ENCODE measurements around the gene OR7A5. TPM values are rescaled to one million over a fixed set of nuclear protein-coding genes. Genes with fewer than 3 reads are reported as not detected.
"Not testable (repeated sequence)": the region's sequence is repeated elsewhere in the genome, so short reads cannot be mapped to it uniquely, and the experiment has no call there.

OR7A5 gene
- total RNA-seq, 2 experiments from 2014 or later = not detected

- DNase-seq = no peak
- CTCF ChIA-PET = interaction anchor here (0.6 kb wide), 2 partner anchors 111 to 475 kb away, joined by 3 read pairs; no protein-coding TSS in a partner anchor
- H3K4me3 Mint-ChIP-seq = no peak overlapping the region
- peaks cover 15% of the 10 kb centered on the region for H3K4me1 Mint-ChIP-seq (ENCODE audit: low read depth)
- intact Hi-C loops (cut with micrococcal nuclease) = no loop called here
- peaks cover 19% of the 10 kb centered on the region for H3K27me3 Mint-ChIP-seq (ENCODE audit: low read depth)
- no peak overlapping the region for H3K27ac Mint-ChIP-seq
- H3K9me3 Mint-ChIP-seq = no peaks in the 10 kb centered on the region
- H3K36me3 Mint-ChIP-seq (ENCODE audit: low read depth) = no peaks in the 10 kb centered on the region
Observed at GRCh38 chr19:14782626-14783409, 52.2 kb downstream of the OR7A5 start.

- H3K4me3 Mint-ChIP-seq; intact Hi-C loops (cut with micrococcal nuclease); H3K9me3 Mint-ChIP-seq; H3K27ac Mint-ChIP-seq; H3K36me3 Mint-ChIP-seq (ENCODE audit: low read depth); DNase-seq: not testable (repeated sequence)
- CTCF ChIA-PET = interaction anchor here (0.6 kb wide), 1 partner anchor 474 kb away, joined by 3 read pairs; no protein-coding TSS in a partner anchor
- H3K27me3 Mint-ChIP-seq (ENCODE audit: low read depth) = peaks cover 22% of the 10 kb centered on the region
- H3K4me1 Mint-ChIP-seq (ENCODE audit: low read depth) = peaks cover 15% of the 10 kb centered on the region
Observed at GRCh38 chr19:14781713-14782536, 53.1 kb downstream of the OR7A5 start.

GRCh38 chr19:14780622-14781225, 54.3 kb downstream of the OR7A5 start:
- H3K4me3 Mint-ChIP-seq; H3K36me3 Mint-ChIP-seq (ENCODE audit: low read depth); DNase-seq; H3K27ac Mint-ChIP-seq; intact Hi-C loops (cut with micrococcal nuclease); H3K9me3 Mint-ChIP-seq: not testable (repeated sequence)
- CTCF ChIA-PET = interaction anchor here (0.6 kb wide), 1 partner anchor 94 kb away, joined by 3 read pairs; no protein-coding TSS in a partner anchor
- Mint-ChIP-seq H3K27me3 (ENCODE audit: low read depth) (peaks cover 26% of the 10 kb centered on the region), H3K4me1 (ENCODE audit: low read depth) (peaks cover 13% of the 10 kb centered on the region)

GRCh38 chr19:14779151-14779550, 55.8 kb downstream of the OR7A5 start:
- Mint-ChIP-seq H3K27me3 (ENCODE audit: low read depth) (peaks cover 28% of the 10 kb centered on the region), H3K27ac (no peak overlapping the region), H3K4me1 (ENCODE audit: low read depth) (peaks cover 7% of the 10 kb centered on the region), H3K9me3 (no peaks in the 10 kb centered on the region), H3K4me3 (no peak overlapping the region), H3K36me3 (ENCODE audit: low read depth) (no peaks in the 10 kb centered on the region)
- CTCF ChIA-PET = no interaction called here
- intact Hi-C loops (cut with micrococcal nuclease) = no loop called here
- no peak for DNase-seq

GRCh38 chr19:14778110-14778845, 56.7 kb downstream of the OR7A5 start, which contains the start of gene ADGRE2:
ADGRE2 (minus strand) TSS chr19:14778560; CDS start chr19:14776756, 1,804 bp downstream.
- intact Hi-C loops (cut with micrococcal nuclease) = not testable (repeated sequence)

GRCh38 chr19:14777645-14778044, 57.3 kb downstream of the OR7A5 start:
- DNase-seq; intact Hi-C loops (cut with micrococcal nuclease); H3K4me3 Mint-ChIP-seq; H3K36me3 Mint-ChIP-seq (ENCODE audit: low read depth); H3K27ac Mint-ChIP-seq; H3K4me1 Mint-ChIP-seq (ENCODE audit: low read depth); H3K9me3 Mint-ChIP-seq: not testable (repeated sequence)
- H3K27me3 Mint-ChIP-seq (ENCODE audit: low read depth) = peaks cover 26% of the 10 kb centered on the region
- CTCF ChIA-PET = interaction anchor here (1.9 kb wide), 1 partner anchor 9 kb away, joined by 12 read pairs; no protein-coding TSS in a partner anchor

More at GRCh38 chr19:14778110-14778845, 56.7 kb downstream of the OR7A5 start, which contains the start of gene ADGRE2:
- not testable (repeated sequence) for H3K36me3 Mint-ChIP-seq (ENCODE audit: low read depth); H3K9me3 Mint-ChIP-seq; H3K4me1 Mint-ChIP-seq (ENCODE audit: low read depth); H3K4me3 Mint-ChIP-seq; DNase-seq; H3K27ac Mint-ChIP-seq
- CTCF ChIA-PET = interaction anchor here (0.9 to 1.9 kb wide), 2 partner anchors 9 to 27 kb away, joined by 4 to 12 read pairs; no protein-coding TSS in a partner anchor
- peaks cover 32% of the 10 kb centered on the region for H3K27me3 Mint-ChIP-seq (ENCODE audit: low read depth)

Other genes with a start within 250 kb of the OR7A5 start
- not detected for gene ADGRE3, start 160.3 kb downstream of the OR7A5 start, total RNA-seq
- 10 to 100 TPM; 28.6 to 31.7 TPM for gene ZNF333, start 145.1 kb downstream of the OR7A5 start, total RNA-seq
- gene ADGRE2, start 56.6 kb downstream of the OR7A5 start, total RNA-seq = under 1 TPM; 0.40 to 0.45 TPM
- not detected for gene OR7C1, start within 50 bp of the OR7A5 start, total RNA-seq
- gene OR7A10, start 13.7 kb upstream of the OR7A5 start, total RNA-seq = not detected
- gene OR7A17, start 50.9 kb upstream of the OR7A5 start, total RNA-seq = not detected
- not detected for gene OR7C2, start 106.3 kb upstream of the OR7A5 start, total RNA-seq
- not detected for gene SLC1A6, start 144.7 kb upstream of the OR7A5 start, total RNA-seq
- gene CASP14, start 214.3 kb upstream of the OR7A5 start, total RNA-seq = not detected
- not detected for gene OR1I1, start 247.0 kb upstream of the OR7A5 start, total RNA-seq

All from activated naive CD4-positive, alpha-beta T cell treated with anti-CD3 and anti-CD28 coated beads for 36 hours (primary cell).